Heart left ventricle (tissue), 16 donors: ENCODE measurements around the gene DHX8. TPM values are rescaled to one million over a fixed set of nuclear protein-coding genes. Genes with fewer than 3 reads are reported as not detected.
"Not testable (repeated sequence)": the region's sequence is repeated elsewhere in the genome, so short reads cannot be mapped to it uniquely, and the experiment has no call there.

Source experiments
- ATAC-seq, 4 donors: fragments of 200-7000 bp; cut with Tn5 transposase; one replicate each; pipeline ENCODE4 v1.9.1; 2020 to 2022; ENCODE audit warnings: moderate library complexity in 4 of 4, mild to moderate bottlenecking in 3 of 4, moderate number of reproducible peaks in 1 of 4
- DNase-seq, 5 donors: peaks; one replicate each; pipeline ENCODE4 v3.0.0-alpha.2; 2020
- H3K27ac ChIP-seq, 12 donors: fragments of 200-600 bp; sonication (generic) in 4 of 12; one replicate each; pipeline versions ENCODE4 v1.5.0 to v1.8.0; 2016 to 2022; ENCODE audit warnings: mild to moderate bottlenecking in 2 of 12
- H3K27me3 ChIP-seq, 9 donors: fragments of 200-600 bp; sonication (generic) in 2 of 9; one replicate each; pipeline versions ENCODE4 v1.5.1 to v1.8.0; 2016 to 2022; ENCODE audit warnings: mild to moderate bottlenecking in 3 of 9
- H3K36me3 ChIP-seq, 9 donors: fragments of 200-600 bp; sonication (generic) in 2 of 9; one replicate each; pipeline versions ENCODE4 v1.5.0 to v1.8.0; 2018 to 2022; ENCODE audit warnings: mild to moderate bottlenecking in 2 of 9
- H3K4me1 ChIP-seq, 12 donors: fragments of 200-600 bp; sonication (generic) in 4 of 12; one replicate each; pipeline versions ENCODE4 v1.5.0 to v1.8.0; 2016 to 2022; ENCODE audit warnings: mild to moderate bottlenecking in 3 of 12
- H3K4me3 ChIP-seq, 12 donors: fragments of 200-600 bp; sonication (generic) in 4 of 12; one replicate each; pipeline versions ENCODE4 v1.5.0 to v1.8.0; 2017 to 2022; ENCODE audit warnings: mild to moderate bottlenecking in 9 of 12, moderate library complexity in 4 of 12
- H3K9me3 ChIP-seq, 12 donors: fragments of 200-600 bp; sonication (generic) in 4 of 12; one replicate each; pipeline versions ENCODE4 v1.5.0 to v1.8.0; 2016 to 2022; ENCODE audit warnings: mild to moderate bottlenecking in 1 of 12
- POLR2A ChIP-seq, 2 donors: fragments of 450-650 bp; IDR thresholded peaks; one replicate each; pipeline ENCODE4 v1.6.1; 2017; ENCODE audit warnings: antibody characterized with exemption in 2 of 2, mild to moderate bottlenecking in 2 of 2, moderate library complexity in 2 of 2
- WGBS, 4 donors: extraction: QIAGEN DNeasy Blood & Tissue Kit in 2 of 4; methylation state at CpG; one replicate each; pipeline versions ENCODE4 v1.1.5 to v1.1.7; 2013 to 2018; 5-methylcytosine and 5-hydroxymethylcytosine counted together
- intact Hi-C, 10 donors: fragments of 100-400 bp; cut with DNase I; formaldehyde crosslinking; loops; one replicate each; pipeline versions ENCODE4 v1.11.1 to v1.14.2; 2022
- polyA plus RNA-seq, 2 donors: library from polyadenylated mRNA; stranded (reverse); fragments of 200-250 nt; gene quantifications; one replicate each; pipeline ENCODE4 v1.2.3, GENCODE V29; 2013
- total RNA-seq, 9 donors: library from RNA; depleted of rRNA in 2 of 9; stranded (reverse); fragments of >200 nt in 2 of 9; fragmentation: NEBNext Ultra II Directional in 3 of 9; extraction: Animal tissue kit (Norgen Biotek cat#: 25700) in 3 of 9; gene quantifications; one replicate each; pipeline versions ENCODE4 v1.1.0 to v1.2.4, GENCODE V29; 2016 to 2023
- TF ChIP-seq, protein P1 (sequence below), 12 donors: fragments of 200-600 bp; sonication (generic) in 4 of 12; IDR thresholded peaks; one replicate each; pipeline versions ENCODE4 v1.5.0 to v1.8.0; 2018 to 2022; ENCODE audit warnings: antibody characterized with exemption in 12 of 12, mild to moderate bottlenecking in 5 of 12
- donor health status: ischemic (EF 13 %, LVEDD 7.1; RV severe dilation, severe dysfunction).
- donor health status: healthy with polysubstance abuse.
- donor health status: DM: no; HTN: yes; CAD: no.
- donor health status: DM: no; HTN: no; CAD: no.
- donor health status: ischemic (EF 25% LVEDD 6.9; RV normal size, moderate dysfunction).
- donor health status: ischemic (EF 25% LVEDD 5.7; RV mildly dilated, moderate dysfunction).
- donor health status: healthy.
- donor health status: DM: yes; HTN: yes; CAD: no.
- donor health status: ischemic (EF 35%, LVEDD 5.7; RV mildly dilated, moderate dysfunction).
- donor health status: nonischemic (EF 11% LVEDD 7.7; RV severe dilation, severe dysfunction).
- donor health status: DM: yes; HTN: yes; CAD: no.
- donor health status: PGD.
- donor health status: ischemic (EF 29% LVEDD 5.4; RV normal size, mild dysfunction).
- donor health status: nonischemic (EF 23%, LVEDD 6.1; RV moderate dilation, normal function).

The DHX8 gene
- total and polyA plus RNA-seq, 11 donors, result 13.4 to 41.0 (median 28.1) TPM

DNA sequence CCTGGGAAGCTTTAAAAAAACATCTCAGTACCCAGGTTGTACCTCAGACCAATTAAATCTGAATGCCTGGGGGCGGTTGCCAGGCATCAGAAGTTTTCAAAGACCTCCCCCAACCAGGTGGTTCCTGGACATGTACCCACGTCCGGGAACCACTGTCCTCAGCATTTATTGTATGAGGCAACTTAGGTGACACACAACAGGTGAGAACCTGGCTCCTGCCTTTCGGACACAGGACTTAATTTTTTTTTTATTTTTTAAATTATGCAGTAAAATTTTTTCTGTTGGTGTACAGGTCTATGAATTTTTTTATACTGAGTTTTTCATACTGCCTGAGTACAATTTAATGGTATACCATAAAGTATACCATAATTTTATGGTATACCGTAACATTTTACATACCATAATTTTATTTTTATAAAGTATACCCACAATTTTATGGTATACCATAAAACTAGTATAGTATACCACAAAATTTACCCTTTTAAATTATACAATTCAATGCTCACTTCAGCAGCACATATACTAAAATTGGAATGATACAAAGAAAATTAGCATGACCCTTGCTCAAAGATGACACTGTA is 38.7 kb upstream of the DHX8 start:
- DNase-seq (no peak), ATAC-seq (no peak)
- H3K36me3 ChIP-seq, result no peaks in the 10 kb centered on the region
- H3K27ac ChIP-seq, result no peak overlapping the region
- H3K4me1 ChIP-seq, result no peaks in the 10 kb centered on the region
- intact Hi-C loops, result no loop called here
- 68 to 87% (median 78%) methylated on average over 5 of the region's 5 CpGs for WGBS, 4 donors
- H3K4me3 ChIP-seq, result no peak overlapping the region
- TF ChIP-seq POLR2A (IDR thresholded peaks at IDR 0.05), result no peak
- TF ChIP-seq, protein P1, sequence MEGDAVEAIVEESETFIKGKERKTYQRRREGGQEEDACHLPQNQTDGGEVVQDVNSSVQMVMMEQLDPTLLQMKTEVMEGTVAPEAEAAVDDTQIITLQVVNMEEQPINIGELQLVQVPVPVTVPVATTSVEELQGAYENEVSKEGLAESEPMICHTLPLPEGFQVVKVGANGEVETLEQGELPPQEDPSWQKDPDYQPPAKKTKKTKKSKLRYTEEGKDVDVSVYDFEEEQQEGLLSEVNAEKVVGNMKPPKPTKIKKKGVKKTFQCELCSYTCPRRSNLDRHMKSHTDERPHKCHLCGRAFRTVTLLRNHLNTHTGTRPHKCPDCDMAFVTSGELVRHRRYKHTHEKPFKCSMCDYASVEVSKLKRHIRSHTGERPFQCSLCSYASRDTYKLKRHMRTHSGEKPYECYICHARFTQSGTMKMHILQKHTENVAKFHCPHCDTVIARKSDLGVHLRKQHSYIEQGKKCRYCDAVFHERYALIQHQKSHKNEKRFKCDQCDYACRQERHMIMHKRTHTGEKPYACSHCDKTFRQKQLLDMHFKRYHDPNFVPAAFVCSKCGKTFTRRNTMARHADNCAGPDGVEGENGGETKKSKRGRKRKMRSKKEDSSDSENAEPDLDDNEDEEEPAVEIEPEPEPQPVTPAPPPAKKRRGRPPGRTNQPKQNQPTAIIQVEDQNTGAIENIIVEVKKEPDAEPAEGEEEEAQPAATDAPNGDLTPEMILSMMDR (IDR thresholded peaks at IDR 0.05), result no peak
- no peaks in the 10 kb centered on the region for H3K9me3 ChIP-seq
- no peaks in the 10 kb centered on the region for H3K27me3 ChIP-seq

DNA sequence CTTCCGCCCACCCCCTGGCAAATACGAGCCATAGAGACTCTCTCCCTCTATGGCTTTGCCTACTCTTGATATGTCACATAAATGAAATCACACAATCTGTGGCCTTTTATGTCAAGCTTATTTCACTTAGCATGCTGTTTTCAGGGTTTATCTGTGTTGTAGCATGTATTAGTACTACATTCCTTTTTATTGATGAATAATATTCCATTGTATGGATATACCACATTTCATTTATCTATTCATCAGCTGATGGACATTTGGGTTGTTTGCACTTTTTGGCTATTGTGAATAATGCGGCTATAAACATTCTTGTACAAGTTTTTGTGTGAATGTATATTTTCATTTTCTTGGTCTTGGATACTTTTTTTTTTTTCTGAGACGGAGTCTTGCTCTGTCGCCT is 37.0 kb upstream of the DHX8 start:
- intact Hi-C loops, result no loop called here
- TF ChIP-seq POLR2A (IDR thresholded peaks at IDR 0.05), result no peak
- TF ChIP-seq, protein P1 (IDR thresholded peaks at IDR 0.05), result no peak
- no peaks in the 10 kb centered on the region for H3K4me1 ChIP-seq
- no peaks in the 10 kb centered on the region for H3K36me3 ChIP-seq
- ATAC-seq (no peak), DNase-seq (no peak)
- H3K4me3 ChIP-seq, result no peak overlapping the region
- WGBS, 4 donors, result 93 to 96% (median 95%) methylated on average over 5 of the region's 5 CpGs
- H3K27ac ChIP-seq, result no peak overlapping the region
- no peaks in the 10 kb centered on the region for H3K9me3 ChIP-seq
- no peaks in the 10 kb centered on the region for H3K27me3 ChIP-seq

DNA sequence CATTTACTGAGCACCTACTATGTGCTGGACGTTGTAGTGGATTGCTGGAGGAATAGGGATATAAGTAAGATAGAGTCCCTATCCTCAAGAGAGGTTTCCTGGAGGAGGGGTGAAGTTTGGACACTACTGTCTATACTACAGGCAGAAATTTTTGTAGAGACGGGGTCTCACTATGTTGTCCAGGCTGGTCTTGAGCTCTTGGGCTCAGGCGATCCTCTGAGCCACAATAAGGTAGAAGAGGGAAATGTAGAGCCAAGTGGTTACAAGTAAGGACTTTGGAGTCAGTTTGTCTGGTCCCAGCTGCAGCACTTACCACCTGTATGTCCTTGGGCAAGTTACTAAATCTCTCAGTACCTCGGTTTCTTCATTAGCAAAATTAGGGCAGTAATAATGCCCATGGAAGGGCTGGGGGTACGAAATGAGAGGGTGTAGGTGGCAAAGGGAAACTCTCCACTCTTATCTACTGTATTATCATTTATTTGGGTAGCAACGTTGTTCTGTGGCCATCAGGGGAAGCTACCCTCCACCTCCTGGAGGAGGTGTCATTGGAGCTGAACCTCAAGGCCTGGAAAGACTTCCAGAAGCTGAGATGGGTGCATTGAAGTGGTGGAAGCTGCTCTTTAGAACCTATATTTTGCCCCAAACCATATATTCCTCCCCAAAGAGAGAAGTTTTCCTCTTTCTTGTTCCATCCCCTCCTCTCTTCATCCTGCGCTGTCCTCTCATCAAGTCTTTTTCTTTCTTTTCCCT is 34.9 kb upstream of the DHX8 start:
- DNase-seq (no peak), ATAC-seq (no peak)
- 67 to 70% (median 70%) methylated on average over 7 of the region's 7 CpGs for WGBS, 4 donors
- Histone ChIP-seq H3K27ac (no peak overlapping the region), H3K36me3 (no peaks in the 10 kb centered on the region), H3K4me1 (peaks cover 0 to 4% (median 0%) of the 10 kb centered on the region in 12 donors), H3K9me3 (no peaks in the 10 kb centered on the region), H3K4me3 (no peak overlapping the region), H3K27me3 (no peaks in the 10 kb centered on the region)
- TF ChIP-seq, protein P1 (IDR thresholded peaks at IDR 0.05), result no peak
- TF ChIP-seq POLR2A (IDR thresholded peaks at IDR 0.05), result no peak
- intact Hi-C loops, result no loop called here

DNA sequence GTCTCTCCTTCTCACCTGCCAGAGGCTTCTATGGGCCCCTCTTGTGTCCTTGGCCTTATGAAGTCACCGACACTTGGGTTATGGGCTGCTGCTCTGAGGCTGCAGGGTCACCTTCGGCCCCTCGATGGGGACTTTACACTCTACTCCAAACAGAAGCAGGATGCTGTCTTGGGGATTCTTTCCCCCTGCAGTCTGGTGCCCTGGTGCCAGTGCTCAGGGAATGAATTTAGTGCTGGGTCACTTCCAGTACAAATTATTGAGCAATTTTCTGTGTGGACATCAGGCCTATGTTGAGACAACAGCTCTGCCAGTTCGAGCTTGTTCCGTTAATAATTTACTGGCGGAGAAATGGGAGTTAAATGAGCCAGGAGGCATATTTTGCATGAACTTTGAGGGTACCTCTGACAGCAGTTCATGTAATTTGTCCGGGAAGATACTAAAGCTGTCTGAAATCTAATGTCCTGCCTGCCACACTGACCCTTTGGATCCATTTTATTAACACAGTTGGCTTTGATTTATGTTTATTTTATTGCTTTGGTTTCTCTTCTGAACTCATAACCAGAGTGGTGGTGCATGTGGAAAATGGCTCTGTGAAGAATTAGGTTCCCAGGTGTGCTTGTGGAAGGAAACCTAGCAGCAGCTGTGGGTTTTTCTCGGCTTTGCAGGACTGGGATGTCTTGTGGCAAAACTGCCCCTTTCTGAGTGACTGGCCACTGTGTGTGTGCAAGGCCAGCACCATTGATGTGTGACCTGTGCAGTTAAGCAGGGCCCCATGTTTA is 34.1 kb upstream of the DHX8 start:
- ATAC-seq (no peak), DNase-seq (no peak)
- Histone ChIP-seq H3K4me1 (peaks cover 0 to 4% (median 0%) of the 10 kb centered on the region in 12 donors), H3K27me3 (no peaks in the 10 kb centered on the region), H3K36me3 (no peaks in the 10 kb centered on the region), H3K9me3 (no peaks in the 10 kb centered on the region), H3K4me3 (no peak overlapping the region), H3K27ac (no peak overlapping the region)
- intact Hi-C loops, result no loop called here
- WGBS, 4 donors, result 81 to 94% (median 84%) methylated on average over 8 of the region's 8 CpGs
- TF ChIP-seq, protein P1 (IDR thresholded peaks at IDR 0.05), result no peak
- TF ChIP-seq POLR2A (IDR thresholded peaks at IDR 0.05), result no peak

DNA sequence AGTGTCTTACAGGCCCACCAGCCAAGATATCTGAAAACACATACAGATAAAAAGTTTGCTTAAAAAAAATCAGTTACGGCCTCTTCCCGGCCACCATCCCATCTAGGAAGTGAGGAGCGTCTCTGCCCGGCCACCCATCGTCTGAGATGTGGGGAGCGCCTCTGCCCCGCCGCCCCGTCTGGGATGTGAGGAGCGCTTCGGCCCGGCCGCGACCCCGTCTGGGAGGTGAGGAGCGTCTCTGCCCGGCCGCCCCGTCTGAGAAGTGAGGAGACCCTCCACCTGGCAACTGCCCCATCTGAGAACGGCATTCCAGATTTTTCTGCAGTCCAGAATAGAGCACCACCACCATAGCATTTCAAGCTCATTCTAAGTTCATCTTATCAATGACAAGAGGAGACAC is 33.0 kb upstream of the DHX8 start:
- H3K4me3 ChIP-seq, H3K9me3 ChIP-seq, H3K27me3 ChIP-seq, H3K4me1 ChIP-seq, ATAC-seq, H3K36me3 ChIP-seq, H3K27ac ChIP-seq, DNase-seq, intact Hi-C loops: not testable (repeated sequence)
- WGBS, 4 donors, result 95 to 97% (median 96%) methylated on average over 13 to 20 of the region's 20 CpGs

DNA sequence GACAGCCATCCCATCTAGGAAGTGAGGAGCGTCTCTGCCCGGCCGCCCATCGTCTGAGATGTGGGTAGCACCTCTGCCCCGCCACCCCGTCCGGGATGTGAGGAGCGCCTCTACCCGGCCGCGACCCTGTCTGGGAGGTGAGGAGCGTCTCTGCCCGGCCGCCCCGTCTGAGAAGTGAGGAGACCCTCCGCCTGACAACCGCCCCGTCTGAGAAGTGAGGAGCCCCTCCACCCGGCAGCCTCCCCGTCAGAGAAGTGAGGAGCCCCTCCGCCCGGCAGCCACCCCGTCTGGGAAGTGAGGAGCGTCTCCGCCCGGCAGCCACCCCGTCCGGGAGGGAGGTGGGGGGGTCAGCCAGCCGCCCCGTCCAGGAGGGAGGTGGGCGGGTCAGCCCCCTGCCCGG is 32.0 kb upstream of the DHX8 start:
- H3K9me3 ChIP-seq, H3K27ac ChIP-seq, DNase-seq, H3K36me3 ChIP-seq, ATAC-seq, H3K4me1 ChIP-seq, H3K4me3 ChIP-seq, H3K27me3 ChIP-seq, intact Hi-C loops: not testable (repeated sequence)
- WGBS, 4 donors, result 90 to 97% (median 93%) methylated on average over 12 to 32 of the region's 32 CpGs; no CpG with 5 or more reads in 1 of the 4 donors
